ENCODE data around the gene WWC2. TPM values are rescaled to one million over a fixed set of nuclear protein-coding genes. Genes with fewer than 3 reads are reported as not detected.

WWC2 gene
- 5.5 and 32.5 TPM in 2 replicates for total RNA-seq (ENCODE audit: low replicate concordance)

GRCh38 chr4:183098723-183099536 is at the start of gene WWC2:
TSS of gene WWC2 (plus strand) at chr4:183099257. CDS start at chr4:183099492, 235 bp downstream.

GRCh38 chr4:183320211-183321059 is 221.4 kb downstream of the WWC2 start, which contains the start of gene CLDN22:
TSS of gene CLDN22 (minus strand) at chr4:183320276. CDS start at chr4:183320218, 58 bp downstream.

GRCh38 chr4:183322326-183322725 is 223.3 kb downstream of the WWC2 start, which contains the start of gene CLDN24:
TSS of gene CLDN24 (minus strand) at chr4:183322426. CDS start at chr4:183322426, 0 bp downstream.

Other genes starting within 250 kb of the WWC2 start
- gene DCTD, start 181.9 kb upstream of the WWC2 start, total RNA-seq (ENCODE audit: low replicate concordance) = 84.0 and 130 TPM in 2 replicates
- 0.23 TPM in 1 of 2 replicates, not detected in the other for gene CLDN22, start 221.0 kb downstream of the WWC2 start, total RNA-seq (ENCODE audit: low replicate concordance)
- gene CLDN24, start 223.2 kb downstream of the WWC2 start, total RNA-seq (ENCODE audit: low replicate concordance) = not detected in 2 replicates